ENCODE measurements around the gene S1PR4.

DNA sequence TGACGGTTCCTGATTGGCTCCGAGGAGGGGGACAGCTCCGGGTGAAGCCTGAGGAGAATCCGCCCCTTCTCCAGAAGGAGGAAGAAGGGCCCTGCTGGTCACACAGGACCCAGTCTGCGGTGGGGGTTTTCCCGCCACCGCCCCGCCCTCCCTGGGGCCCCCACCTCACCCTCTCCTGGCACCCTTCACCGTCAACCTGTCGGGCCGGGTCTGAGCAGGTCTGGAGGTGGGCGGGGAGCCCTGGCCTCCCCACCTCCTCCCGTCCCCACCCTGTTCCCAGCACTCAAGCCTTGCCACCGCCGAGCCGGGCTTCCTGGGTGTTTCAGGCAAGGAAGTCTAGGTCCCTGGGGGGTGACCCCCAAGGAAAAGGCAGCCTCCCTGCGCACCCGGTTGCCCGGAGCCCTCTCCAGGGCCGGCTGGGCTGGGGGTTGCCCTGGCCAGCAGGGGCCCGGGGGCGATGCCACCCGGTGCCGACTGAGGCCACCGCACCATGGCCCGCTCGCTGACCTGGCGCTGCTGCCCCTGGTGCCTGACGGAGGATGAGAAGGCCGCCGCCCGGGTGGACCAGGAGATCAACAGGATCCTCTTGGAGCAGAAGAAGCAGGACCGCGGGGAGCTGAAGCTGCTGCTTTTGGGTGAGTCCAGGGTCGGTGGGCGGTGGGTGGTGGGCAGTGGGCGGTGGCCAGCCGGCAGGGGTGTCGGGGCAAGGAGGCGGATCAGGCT, 42.4 kb upstream of the S1PR4 start, which contains the start of gene GNA15:
- TF ChIP-seq CTCF (IDR thresholded peaks at IDR 0.05) (no peak), USF2 (IDR thresholded peaks at IDR 0.05; ENCODE audit: borderline replicate concordance, low read depth, low read length) (no peak), POLR2AphosphoS5 (IDR thresholded peaks at IDR 0.05; ENCODE audit: low read depth, low read length) (no peak), TCF12 (IDR thresholded peaks at IDR 0.05) (no peak), GATA2 (CRISPR knock-in tag; IDR thresholded peaks at IDR 0.05) (no peak)
